Measurements from ENCODE around the gene FHL2.
"Not testable (repeated sequence)": the region's sequence is repeated elsewhere in the genome, so short reads cannot be mapped to it uniquely, and the experiment has no call there.

Gene FHL2

GRCh38 chr2:105432044-105432399 is 33.2 kb upstream of the FHL2 start:
- in situ Hi-C loops (cut with MboI; ENCODE audit: low sequenced_read_pairs, unreplicated experiment): no loop called here

GRCh38 chr2:105431367-105432043 is 32.7 kb upstream of the FHL2 start:
- in situ Hi-C loops (cut with MboI; ENCODE audit: low sequenced_read_pairs, unreplicated experiment): no loop called here
- DNase-seq (ENCODE audit: low spot score): no peak
- no peak for TF ChIP-seq CTCF (IDR thresholded peaks at IDR 0.05; ENCODE audit: borderline replicate concordance, control extremely low read depth, extremely low read depth, insufficient read depth, missing control alignments)

More at GRCh38 chr2:105432044-105432399, 33.2 kb upstream of the FHL2 start:
- no peak for TF ChIP-seq CTCF (IDR thresholded peaks at IDR 0.05; ENCODE audit: borderline replicate concordance, control extremely low read depth, extremely low read depth, insufficient read depth, missing control alignments)
- DNase-seq (ENCODE audit: low spot score): no peak

GRCh38 chr2:105428387-105429018 is 29.7 kb upstream of the FHL2 start:
- in situ Hi-C loops (cut with MboI; ENCODE audit: low sequenced_read_pairs, unreplicated experiment): no loop called here
- TF ChIP-seq CTCF (IDR thresholded peaks at IDR 0.05; ENCODE audit: borderline replicate concordance, control extremely low read depth, extremely low read depth, insufficient read depth, missing control alignments): no peak
- no peak for DNase-seq (ENCODE audit: low spot score)

- no peak for TF ChIP-seq CTCF (IDR thresholded peaks at IDR 0.05; ENCODE audit: borderline replicate concordance, control extremely low read depth, extremely low read depth, insufficient read depth, missing control alignments)
- in situ Hi-C loops (cut with MboI; ENCODE audit: low sequenced_read_pairs, unreplicated experiment): no loop called here
- no peak for DNase-seq (ENCODE audit: low spot score)
Observed at GRCh38 chr2:105427485-105427884, 28.6 kb upstream of the FHL2 start.

GRCh38 chr2:105426626-105427292 is 27.9 kb upstream of the FHL2 start:
- no peak for DNase-seq (ENCODE audit: low spot score)
- in situ Hi-C loops (cut with MboI; ENCODE audit: low sequenced_read_pairs, unreplicated experiment): no loop called here
- TF ChIP-seq CTCF (IDR thresholded peaks at IDR 0.05; ENCODE audit: borderline replicate concordance, control extremely low read depth, extremely low read depth, insufficient read depth, missing control alignments): no peak

- TF ChIP-seq CTCF (IDR thresholded peaks at IDR 0.05; ENCODE audit: borderline replicate concordance, control extremely low read depth, extremely low read depth, insufficient read depth, missing control alignments): no peak
- in situ Hi-C loops (cut with MboI; ENCODE audit: low sequenced_read_pairs, unreplicated experiment): no loop called here
- no peak for DNase-seq (ENCODE audit: low spot score)
Observed at GRCh38 chr2:105425936-105426625, 27.2 kb upstream of the FHL2 start.

GRCh38 chr2:105424836-105425235 is 26.0 kb upstream of the FHL2 start:
- in situ Hi-C loops (cut with MboI; ENCODE audit: low sequenced_read_pairs, unreplicated experiment); DNase-seq (ENCODE audit: low spot score): not testable (repeated sequence)
